Endothelial cell of umbilical vein (primary cell): ENCODE results near the gene PGS1. TPM values are rescaled to one million over a fixed set of nuclear protein-coding genes. Genes with fewer than 3 reads are reported as not detected.

Experiments
- BruUV-seq: library from RNA; stranded (reverse); fragments of 400-500 nt; replicated peaks from 2 replicates; lab custom pipeline; 2021; lab: Mats Ljungman, UMichigan
- CTCF ChIA-PET: fragments of 300-600, 350-600 bp; sonication (Branson Sonifier 250); formaldehyde crosslinking; loops from one replicate; lab custom pipeline; 2021; ENCODE audit warnings: antibody characterized with exemption, inconsistent platforms; lab: Charles Lee
- POLR2A ChIA-PET: fragments of 300-600, 350-600 bp; sonication (Branson Sonifier 250); formaldehyde crosslinking; loops from one replicate; lab custom pipeline; 2021; ENCODE audit warnings: antibody characterized with exemption, inconsistent platforms; lab: Charles Lee
- DNase-seq: peaks from one replicate; pipeline ENCODE4 v3.0.0-alpha.2; 2011; ENCODE audit warnings: low read depth, low spot score
- FAIRE-seq: peaks from 2 replicates; lab custom pipeline; 2011; peaks lifted over from hg19 to GRCh38; lab: Jason Lieb, UNC
- H2AFZ ChIP-seq: 2 replicates; pipeline ENCODE4 v1.6.0; 2012; ENCODE audit warnings: low read depth, low read length, control low read depth, inconsistent platforms
- H3K27ac ChIP-seq: 2 replicates; pipeline ENCODE4 v1.5.1; 2011; ENCODE audit warnings: low read depth, mild to moderate bottlenecking, control low read depth, low read length, moderate library complexity; ENCODE audit not compliant: insufficient read depth
- H3K27me3 ChIP-seq, 2 experiments: 2 replicates each; pipeline versions ENCODE4 v1.6.0 to v1.6.1; 2011; ENCODE audit warnings: low read length in 2 of 2, mixed read lengths in 1 of 2; ENCODE audit not compliant: control insufficient read depth in 2 of 2, insufficient read depth in 2 of 2
- H3K36me3 ChIP-seq, 2 experiments: 2 replicates in 1 of 2; 3 replicates in 1 of 2; pipeline ENCODE4 v1.5.1; 2011; ENCODE audit warnings: low read length in 2 of 2, mild to moderate bottlenecking in 1 of 2, moderate library complexity in 1 of 2; ENCODE audit not compliant: control insufficient read depth in 2 of 2, insufficient read depth in 2 of 2; ENCODE audit errors: extremely low read depth in 1 of 2
- H3K4me1 ChIP-seq: 3 replicates; pipeline ENCODE4 v1.5.1; 2011; ENCODE audit warnings: mild to moderate bottlenecking, low read length; ENCODE audit not compliant: control insufficient read depth, insufficient read depth; ENCODE audit errors: extremely low read depth
- H3K4me2 ChIP-seq: 2 replicates; pipeline ENCODE4 v1.6.1; 2011; ENCODE audit warnings: low read length, control low read depth, mixed read lengths; ENCODE audit not compliant: insufficient read depth
- H3K4me3 ChIP-seq, 3 experiments: fragments of 200-600 bp in 1 of 3; sonication (generic), shearing (Covaris generic) in 1 of 3; replicated peaks in 1 of 3; 2 replicates each; pipeline ENCODE4 v1.5.1; 2011 to 2016; ENCODE audit warnings: control low read depth in 3 of 3, low read length in 3 of 3, mild to moderate bottlenecking in 2 of 3, inconsistent platforms in 1 of 3, low read depth in 1 of 3, moderate library complexity in 1 of 3; ENCODE audit not compliant: insufficient read depth in 1 of 3
- H3K79me2 ChIP-seq: 2 replicates; pipeline ENCODE4 v1.6.0; 2012; ENCODE audit warnings: low read length, inconsistent platforms; ENCODE audit not compliant: control insufficient read depth, insufficient read depth
- H3K9ac ChIP-seq: replicated peaks from 2 replicates; pipeline ENCODE3; 2011; ENCODE audit warnings: low read length, control low read depth; ENCODE audit not compliant: insufficient read depth; ENCODE audit errors: extremely low read depth
- H3K9me1 ChIP-seq: replicated peaks from 3 replicates; pipeline ENCODE4 v1.6.0; 2011; ENCODE audit warnings: mild to moderate bottlenecking, low read length; ENCODE audit not compliant: control insufficient read depth, insufficient read depth; ENCODE audit errors: extremely low read depth
- H3K9me3 ChIP-seq: replicated peaks from 2 replicates; pipeline ENCODE4 v1.5.1; 2012; ENCODE audit warnings: low read length, inconsistent platforms; ENCODE audit not compliant: control insufficient read depth, insufficient read depth
- H4K20me1 ChIP-seq: replicated peaks from 2 replicates; pipeline ENCODE3; 2011; ENCODE audit warnings: mild to moderate bottlenecking, low read length; ENCODE audit not compliant: control insufficient read depth, insufficient read depth; ENCODE audit errors: extremely low read depth
- CTCF ChIP-seq, 2 donors: IDR thresholded peaks; 1 replicate in 1 of 2; 2 replicates in 1 of 2; pipeline ENCODE4 v1.5.1; 2011; ENCODE audit warnings: low read length in 2 of 2, mild to moderate bottlenecking in 2 of 2, moderate library complexity in 2 of 2, control low read depth in 1 of 2, inconsistent platforms in 1 of 2, low read depth in 1 of 2; ENCODE audit not compliant: insufficient read depth in 1 of 2; ENCODE audit errors: extremely low read depth in 1 of 2
- EZH2 ChIP-seq: IDR thresholded peaks from 2 replicates; pipeline ENCODE4 v1.6.1; 2012; ENCODE audit warnings: borderline replicate concordance, low read depth, mild to moderate bottlenecking, moderate library complexity, low read length, inconsistent platforms; ENCODE audit not compliant: severe bottlenecking
- FOS ChIP-seq: IDR thresholded peaks from 2 replicates; pipeline ENCODE4 v1.6.1; 2011; ENCODE audit warnings: mild to moderate bottlenecking, low read length, moderate library complexity, borderline replicate concordance; ENCODE audit not compliant: insufficient read depth
- GATA2 ChIP-seq: IDR thresholded peaks from 2 replicates; pipeline ENCODE4 v1.7.0; 2011; ENCODE audit warnings: low read depth, mild to moderate bottlenecking, moderate library complexity, mixed read lengths, low read length; ENCODE audit not compliant: insufficient read length, insufficient read depth
- JUN ChIP-seq: IDR thresholded peaks from 2 replicates; pipeline ENCODE4 v1.6.1; 2011; ENCODE audit warnings: borderline replicate concordance, low read depth; ENCODE audit not compliant: insufficient read length, insufficient read depth
- MAX ChIP-seq: IDR thresholded peaks from 2 replicates; pipeline ENCODE4 v1.6.1; 2011; ENCODE audit not compliant: insufficient read depth, insufficient read length
- MYC ChIP-seq: IDR thresholded peaks from one replicate; pipeline ENCODE4 v1.6.1; 2011; ENCODE audit warnings: mild to moderate bottlenecking, low read depth, low read length
- POLR2A ChIP-seq: IDR thresholded peaks from 2 replicates; pipeline ENCODE4 v1.6.1; 2012; ENCODE audit warnings: low read depth, mild to moderate bottlenecking, control low read depth, low read length
- POLR2AphosphoS5 ChIP-seq: IDR thresholded peaks from 2 replicates; pipeline ENCODE4 v1.6.1; 2012; ENCODE audit warnings: low read depth, mild to moderate bottlenecking, control low read depth, low read length, moderate library complexity; ENCODE audit not compliant: insufficient read depth
- dilution Hi-C: fragments of 300-500 bp; cut with MboI; formaldehyde crosslinking; loops from one replicate; pipeline ENCODE4 v1.15.0; 2019; ENCODE audit warnings: low sequenced_read_pairs; ENCODE audit not compliant: extremely low pct_ligation_motif_present
- intact Hi-C: fragments of 100-400 bp; cut with micrococcal nuclease; formaldehyde crosslinking; loops from one replicate; pipeline ENCODE4 v1.10.0; 2022
- polyA plus RNA-seq, 4 experiments: library from polyadenylated mRNA; depleted of rRNA in 3 of 4; stranded (reverse) in 3 of 4; unstranded in 1 of 4; fragments of >200 nt; gene quantifications; 2 replicates each; pipeline versions ENCODE4 v1.2.1 to v1.2.3, GENCODE V29; 2011 to 2012; ENCODE audit warnings: missing spikeins in 1 of 4
- total RNA-seq: library from RNA; stranded (reverse); gene quantifications from 2 replicates; pipeline ENCODE4 v1.2.3, GENCODE V29; 2021

PGS1 gene
- total and polyA plus RNA-seq, 2 donors (not counting 3 experiments of a cell fraction or from before 2014, with no cell fraction given) = 50.8 to 66.0 TPM

- peaks cover 11% of the 10 kb centered on the region for H3K4me1 ChIP-seq
- no peaks in the 10 kb centered on the region for H3K9me3 ChIP-seq
- H3K36me3 ChIP-seq = no peaks in the 10 kb centered on the region
- no peak overlapping the region for H3K4me2 ChIP-seq
- H4K20me1 ChIP-seq = no peaks in the 10 kb centered on the region
- DNase-seq (no peak), FAIRE-seq (no peak)
- no peak overlapping the region for H2AFZ ChIP-seq
- dilution Hi-C loops (no loop called here), intact Hi-C loops (no loop called here)
- H3K79me2 ChIP-seq = no peaks in the 10 kb centered on the region
- no peak overlapping the region for H3K4me3 ChIP-seq
- POLR2A ChIA-PET = no interaction called here
- CTCF ChIA-PET = interaction anchor here (1.1 to 4.2 kb wide), 7 partner anchors 8 to 57 kb away, joined by 3 to 22 read pairs (median 4); no protein-coding TSS in a partner anchor
- no peak overlapping the region for H3K27ac ChIP-seq
- H3K27me3 ChIP-seq = no peaks in the 10 kb centered on the region
- no peak for TF ChIP-seq JUN
- no peak for TF ChIP-seq MAX
- no peak for TF ChIP-seq FOS
- no peak for TF ChIP-seq MYC
- TF ChIP-seq EZH2 = no peak
- TF ChIP-seq POLR2A = no peak
- no peak for TF ChIP-seq CTCF (IDR thresholded peaks at IDR 0.05; ENCODE audit: extremely low read depth in 1 of 2, insufficient read depth in 1 of 2, low read depth in 1 of 2, low read length in 2 of 2)
- no peak for TF ChIP-seq GATA2
- no peak for TF ChIP-seq POLR2AphosphoS5
- no peaks in the 10 kb centered on the region for H3K9me1 ChIP-seq
- H3K9ac ChIP-seq = no peak overlapping the region
- BruUV-seq = no TSS peak
Measured at GRCh38 chr17:78368854-78369495, 9.5 kb upstream of the PGS1 start.
